SIG-M5 (cell line): ENCODE measurements around the gene ZNF625.
"Not testable (repeated sequence)": the region's sequence is repeated elsewhere in the genome, so short reads cannot be mapped to it uniquely, and the experiment has no call there.

Source experiments
- DNase-seq: peaks from one replicate; lab custom pipeline; 2025; lab: John Stamatoyannopoulos, UW

Gene ZNF625

DNA sequence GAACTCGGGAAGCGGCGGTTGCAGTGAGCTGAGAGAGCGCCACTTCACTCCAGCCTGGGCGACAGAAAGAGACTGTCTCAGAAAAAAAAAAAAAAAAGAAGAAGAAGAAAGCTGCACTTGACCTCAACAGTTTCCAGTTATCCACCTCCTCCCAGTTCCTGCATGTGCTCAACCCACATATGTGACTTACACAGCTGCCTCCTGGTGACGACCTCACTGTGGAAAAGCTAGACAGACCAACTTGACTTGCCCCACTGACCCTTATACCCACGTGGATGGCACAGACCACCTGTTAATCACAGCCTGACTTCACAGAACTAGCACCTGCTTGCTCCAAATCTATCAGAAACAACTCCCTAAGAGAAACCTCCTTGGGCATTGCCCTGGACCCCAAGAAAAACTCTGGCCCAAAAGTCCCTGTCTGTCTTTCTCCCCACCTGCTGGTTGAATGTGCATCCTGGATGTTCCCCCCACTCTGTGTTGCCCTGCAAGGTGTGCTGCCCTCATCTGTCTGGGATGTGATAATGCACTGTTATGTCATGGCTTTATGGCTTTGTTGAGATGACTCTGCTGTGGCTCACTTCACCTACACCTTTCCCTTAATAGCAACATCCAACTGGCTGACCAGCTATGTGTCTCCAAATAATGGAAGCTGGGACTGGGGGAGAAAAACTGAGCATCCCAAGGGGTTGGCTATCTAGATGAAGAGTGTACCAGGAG, 19.2 kb downstream of the ZNF625 start:
- DNase-seq, result no peak

GRCh38 chr19:12133069-12133468, 23.5 kb downstream of the ZNF625 start:
- DNase-seq, result no peak

- DNase-seq, result no peak
Measured at GRCh38 chr19:12126707-12127106, 29.8 kb downstream of the ZNF625 start.

GRCh38 chr19:12117201-12117970, 39.1 kb downstream of the ZNF625 start:
- no peak for DNase-seq

- DNase-seq, result no peak
Measured at GRCh38 chr19:12113121-12113520, 43.4 kb downstream of the ZNF625 start.

- DNase-seq, result no peak
Measured at GRCh38 chr19:12112701-12113100, 43.8 kb downstream of the ZNF625 start.

DNA sequence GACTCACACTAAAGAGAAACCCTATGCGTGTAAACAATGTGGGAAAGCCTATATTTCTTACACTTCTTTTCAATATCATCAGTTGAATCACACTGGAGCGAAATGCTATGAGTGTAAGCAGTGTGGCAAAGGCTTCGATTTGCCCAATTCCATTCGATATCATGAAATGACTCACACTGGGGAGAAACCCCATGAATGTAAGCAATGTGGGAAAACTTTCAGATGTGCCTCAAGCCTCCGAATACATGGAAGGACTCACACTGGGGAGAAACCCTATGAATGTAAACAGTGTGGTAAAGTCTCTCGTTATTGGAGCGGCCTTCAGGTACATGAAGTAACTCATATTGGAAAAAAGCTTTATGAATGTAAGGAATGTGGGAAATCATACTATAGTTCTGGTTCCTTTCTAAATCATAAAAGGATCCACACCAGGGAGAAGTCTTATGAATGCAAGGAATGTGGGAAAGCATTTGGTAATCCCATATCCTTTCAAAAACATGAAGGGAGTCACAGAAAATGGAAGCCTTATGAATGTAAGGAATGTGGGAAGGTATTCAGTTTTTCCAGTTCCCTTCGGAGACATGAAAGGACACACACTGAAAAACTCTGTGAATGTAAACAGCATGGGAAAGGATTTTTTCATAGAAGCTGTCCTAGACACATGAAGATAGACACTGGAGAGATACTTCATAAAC, 44.4 kb downstream of the ZNF625 start:
- DNase-seq, result no peak

GRCh38 chr19:12111176-12111575, 45.4 kb downstream of the ZNF625 start:
- no peak for DNase-seq

- not testable (repeated sequence) for DNase-seq
Measured at GRCh38 chr19:12103909-12104308, 52.6 kb downstream of the ZNF625 start.

GRCh38 chr19:12098040-12098439, 58.5 kb downstream of the ZNF625 start:
- DNase-seq, result no peak

DNA sequence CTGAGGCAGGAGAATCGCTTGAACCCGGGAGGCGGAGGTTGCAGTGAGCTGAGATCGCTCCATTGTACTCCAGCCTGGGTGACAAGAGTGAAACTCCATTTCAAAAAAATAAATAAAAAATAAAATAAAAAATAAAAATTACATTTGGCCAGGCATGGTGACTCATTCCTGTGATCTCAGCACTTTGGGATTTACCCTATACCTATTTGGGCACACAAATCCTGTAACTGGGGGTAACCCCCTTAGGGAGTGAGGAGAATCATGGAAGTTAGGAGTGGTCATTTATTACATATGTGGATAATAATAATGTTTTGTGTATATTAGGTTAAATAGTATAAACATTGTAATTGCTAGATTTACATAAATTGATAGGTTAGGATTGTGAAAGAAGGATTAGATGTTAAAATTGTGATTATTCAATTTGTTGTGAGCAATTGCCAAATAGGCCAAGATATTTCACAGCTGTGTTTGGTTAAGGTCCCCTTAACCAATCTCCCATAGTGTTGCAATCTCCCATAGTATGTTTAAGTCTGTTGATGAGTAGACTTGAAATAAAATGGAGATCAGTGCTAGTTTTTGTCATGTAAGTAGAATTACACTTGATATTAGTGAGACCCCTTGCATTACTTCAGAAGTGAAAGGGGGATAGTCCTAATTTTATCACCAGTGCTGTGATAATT, 61.3 kb downstream of the ZNF625 start:
- no peak for DNase-seq
